MM.1S (cell line): ENCODE measurements around the gene RFXAP.

Experiments used
- DNase-seq: peaks from one replicate; pipeline ENCODE4 v3.0.0-alpha.2; 2015
- H2AFZ ChIP-seq: fragments of 300-600 bp; sonication (generic); 2 replicates; pipeline ENCODE4 v1.6.0; 2016; ENCODE audit warnings: antibody characterized with exemption, low read length
- H3F3A ChIP-seq: fragments of 300-600 bp; sonication (generic); 2 replicates; pipeline ENCODE4 v1.6.1; 2016; ENCODE audit warnings: mild to moderate bottlenecking, antibody characterized with exemption, low read length, moderate library complexity, mixed read lengths; ENCODE audit not compliant: insufficient read depth
- H3K27ac ChIP-seq: fragments of 300-600 bp; sonication (generic); 2 replicates; pipeline ENCODE4 v1.5.1; 2016; ENCODE audit warnings: mild to moderate bottlenecking, low read length
- H3K27me3 ChIP-seq: fragments of 300-600 bp; sonication (generic); replicated peaks from 2 replicates; pipeline ENCODE4 v1.6.0; 2016; ENCODE audit warnings: low read length; ENCODE audit not compliant: insufficient read depth
- H3K36me3 ChIP-seq: fragments of 300-600 bp; sonication (generic); replicated peaks from 2 replicates; pipeline ENCODE4 v1.6.1; 2016; ENCODE audit warnings: mild to moderate bottlenecking, low read length, mixed read lengths; ENCODE audit not compliant: insufficient read depth
- H3K4me1 ChIP-seq: fragments of 300-600 bp; sonication (generic); 2 replicates; pipeline ENCODE4 v1.6.1; 2016; ENCODE audit warnings: low read length, mixed read lengths
- H3K4me2 ChIP-seq: fragments of 300-600 bp; sonication (generic); 2 replicates; pipeline ENCODE4 v1.6.0; 2016; ENCODE audit warnings: low read depth, low read length
- H3K4me3 ChIP-seq: fragments of 300-600 bp; sonication (generic); 2 replicates; pipeline ENCODE4 v1.5.1; 2016; ENCODE audit warnings: low read length, mixed read lengths
- H3K79me2 ChIP-seq: fragments of 300-600 bp; sonication (generic); 2 replicates; pipeline ENCODE4 v1.6.1; 2016; ENCODE audit warnings: mixed run types, low read length, mixed read lengths
- H3K9ac ChIP-seq: fragments of 300-600 bp; sonication (generic); 2 replicates; pipeline ENCODE4 v1.6.1; 2016; ENCODE audit warnings: low read length, mixed read lengths
- H3K9me2 ChIP-seq: fragments of 300-600 bp; sonication (generic); replicated peaks from 2 replicates; pipeline ENCODE4 v1.6.1; 2016; ENCODE audit warnings: mild to moderate bottlenecking, low read length, mixed read lengths; ENCODE audit not compliant: insufficient read depth
- H3K9me3 ChIP-seq: fragments of 300-600 bp; sonication (generic); replicated peaks from 2 replicates; pipeline ENCODE4 v1.6.1; 2016; ENCODE audit warnings: mild to moderate bottlenecking, low read length, mixed read lengths; ENCODE audit not compliant: insufficient read depth
- H4K20me1 ChIP-seq: fragments of 300-600 bp; sonication (generic); 2 replicates; pipeline ENCODE4 v1.6.1; 2016; ENCODE audit warnings: mild to moderate bottlenecking, low read length, moderate library complexity, mixed read lengths; ENCODE audit not compliant: insufficient read depth
- CTCF ChIP-seq: fragments of 300-600 bp; sonication (generic); IDR thresholded peaks from 2 replicates; pipeline ENCODE4 v1.5.1; 2016; ENCODE audit warnings: antibody characterized with exemption, low read length, mixed read lengths
- EZH2 ChIP-seq: fragments of 300-600 bp; sonication (generic); optimal IDR thresholded peaks from 2 replicates; pipeline ENCODE3; 2017; ENCODE audit warnings: low read depth, mild to moderate bottlenecking, antibody characterized with exemption, low read length, mixed read lengths
- EZH2phosphoT487 ChIP-seq: fragments of 300-600 bp; sonication (generic); IDR thresholded peaks from 2 replicates; pipeline ENCODE4 v1.6.1; 2018; ENCODE audit warnings: antibody characterized with exemption, low read length

RFXAP gene

GRCh38 chr13:36772853-36773252 is 46.2 kb upstream of the RFXAP start:
- Histone ChIP-seq H3K4me1 (no peaks in the 10 kb centered on the region), H3K4me2 (no peak overlapping the region), H3K9me2 (no peaks in the 10 kb centered on the region), H4K20me1 (no peaks in the 10 kb centered on the region), H3K36me3 (no peaks in the 10 kb centered on the region), H3K9me3 (no peaks in the 10 kb centered on the region), H3K79me2 (no peaks in the 10 kb centered on the region), H3K9ac (no peak overlapping the region), H3K27ac (no peak overlapping the region), H2AFZ (no peak overlapping the region), H3K4me3 (no peak overlapping the region), H3F3A (no peaks in the 10 kb centered on the region), H3K27me3 (no peaks in the 10 kb centered on the region)
- no peak for TF ChIP-seq EZH2
- no peak for TF ChIP-seq EZH2phosphoT487
- TF ChIP-seq CTCF: no peak
- DNase-seq: no peak

GRCh38 chr13:36774931-36775330 is 44.1 kb upstream of the RFXAP start:
- DNase-seq: no peak
- Histone ChIP-seq H3K27me3 (no peaks in the 10 kb centered on the region), H3K9me3 (no peaks in the 10 kb centered on the region), H3K9ac (no peak overlapping the region), H3K4me2 (no peak overlapping the region), H4K20me1 (no peaks in the 10 kb centered on the region), H3K4me1 (no peaks in the 10 kb centered on the region), H3K36me3 (no peaks in the 10 kb centered on the region), H2AFZ (no peak overlapping the region), H3K79me2 (no peaks in the 10 kb centered on the region), H3K4me3 (no peak overlapping the region), H3K27ac (no peak overlapping the region), H3K9me2 (no peaks in the 10 kb centered on the region), H3F3A (no peaks in the 10 kb centered on the region)
- no peak for TF ChIP-seq EZH2phosphoT487
- TF ChIP-seq EZH2: no peak
- TF ChIP-seq CTCF: no peak

GRCh38 chr13:36776175-36776574 is 42.8 kb upstream of the RFXAP start:
- no peaks in the 10 kb centered on the region for H3K36me3 ChIP-seq
- H3K4me2 ChIP-seq: no peak overlapping the region
- H3K9ac ChIP-seq: no peak overlapping the region
- no peaks in the 10 kb centered on the region for H4K20me1 ChIP-seq
- H2AFZ ChIP-seq: no peak overlapping the region
- no peak for DNase-seq
- no peaks in the 10 kb centered on the region for H3F3A ChIP-seq
- TF ChIP-seq EZH2 (no peak), CTCF (no peak), EZH2phosphoT487 (no peak)
- H3K4me3 ChIP-seq: no peak overlapping the region
- H3K4me1 ChIP-seq: no peaks in the 10 kb centered on the region
- H3K27me3 ChIP-seq: no peaks in the 10 kb centered on the region
- H3K27ac ChIP-seq: no peak overlapping the region
- H3K79me2 ChIP-seq: no peaks in the 10 kb centered on the region
- H3K9me2 ChIP-seq: no peaks in the 10 kb centered on the region
- H3K9me3 ChIP-seq: no peaks in the 10 kb centered on the region
